Liver (tissue), 9 donors: ENCODE results near the gene OR51T1. TPM values are rescaled to one million over a fixed set of nuclear protein-coding genes. Genes with fewer than 3 reads are reported as not detected.

Experiments used
- DNase-seq: peaks from one replicate; pipeline ENCODE4 v3.0.0-alpha.2; 2017; ENCODE audit warnings: low spot score
- H3K27ac ChIP-seq, 2 donors: one replicate each; pipeline ENCODE4 v1.7.0; 2013; ENCODE audit warnings: inconsistent platforms in 2 of 2, low read length in 2 of 2, control low read depth in 1 of 2, low read depth in 1 of 2, mild to moderate bottlenecking in 1 of 2
- H3K27me3 ChIP-seq, 4 donors: one replicate each; pipeline versions ENCODE4 v1.6.1 to v1.7.0; 2013; ENCODE audit warnings: low read length in 3 of 4, inconsistent platforms in 1 of 4, mild to moderate bottlenecking in 1 of 4, moderate library complexity in 1 of 4; ENCODE audit not compliant: control insufficient read depth in 4 of 4, insufficient read depth in 4 of 4
- H3K36me3 ChIP-seq, 4 donors: one replicate each; pipeline versions ENCODE4 v1.6.1 to v1.7.0; 2013; ENCODE audit warnings: low read length in 3 of 4, mild to moderate bottlenecking in 3 of 4, low read depth in 1 of 4, moderate library complexity in 1 of 4; ENCODE audit not compliant: control insufficient read depth in 4 of 4, insufficient read depth in 3 of 4
- H3K4me1 ChIP-seq, 4 donors: one replicate each; pipeline versions ENCODE4 v1.6.1 to v1.7.0; 2013; ENCODE audit warnings: low read length in 3 of 4, mild to moderate bottlenecking in 3 of 4, moderate library complexity in 1 of 4; ENCODE audit not compliant: control insufficient read depth in 4 of 4, insufficient read depth in 4 of 4
- H3K4me3 ChIP-seq, 3 donors: one replicate each; pipeline versions ENCODE4 v1.6.1 to v1.7.0; 2013; ENCODE audit warnings: low read length in 3 of 3, control low read depth in 1 of 3, low read depth in 1 of 3, mild to moderate bottlenecking in 1 of 3
- H3K9ac ChIP-seq, 2 donors: one replicate each; pipeline ENCODE4 v1.7.0; 2013; ENCODE audit warnings: low read length in 2 of 2, mild to moderate bottlenecking in 2 of 2, moderate library complexity in 2 of 2, control low read depth in 1 of 2, low read depth in 1 of 2
- H3K9me3 ChIP-seq, 4 donors: one replicate each; pipeline versions ENCODE4 v1.6.1 to v1.7.0; 2013; ENCODE audit warnings: low read length in 3 of 4; ENCODE audit not compliant: control insufficient read depth in 4 of 4
- EGR1 ChIP-seq, 2 donors: IDR thresholded peaks; 2 replicates each; pipeline ENCODE4 v1.6.1; 2016 to 2018; ENCODE audit warnings: antibody characterized with exemption in 2 of 2, low read depth in 2 of 2
- FOXA1 ChIP-seq: IDR thresholded peaks from 2 replicates; pipeline ENCODE4 v1.6.1; 2016; ENCODE audit warnings: antibody characterized with exemption
- FOXA2 ChIP-seq: IDR thresholded peaks from 2 replicates; pipeline ENCODE4 v1.6.1; 2016; ENCODE audit warnings: antibody characterized with exemption
- GABPA ChIP-seq, 2 donors: IDR thresholded peaks in 1 of 2; conservative IDR thresholded peaks in 1 of 2; 2 replicates each; pipeline ENCODE4 v1.6.1; 2016; ENCODE audit warnings: antibody characterized with exemption in 2 of 2, mild to moderate bottlenecking in 1 of 2, moderate library complexity in 1 of 2
- HNF4A ChIP-seq, 2 donors: conservative IDR thresholded peaks; 2 replicates each; pipeline ENCODE4 v1.6.1; 2016; ENCODE audit warnings: antibody characterized with exemption in 2 of 2, mild to moderate bottlenecking in 2 of 2
- HNF4G ChIP-seq: IDR thresholded peaks from 2 replicates; pipeline ENCODE4 v1.6.1; 2016; ENCODE audit warnings: antibody characterized with exemption
- JUND ChIP-seq, 2 donors: IDR thresholded peaks; 2 replicates each; pipeline ENCODE4 v1.6.1; 2016; ENCODE audit warnings: antibody characterized with exemption in 2 of 2
- MAX ChIP-seq: IDR thresholded peaks from 2 replicates; pipeline ENCODE4 v1.6.1; 2016; ENCODE audit warnings: antibody characterized with exemption
- NR2F2 ChIP-seq: IDR thresholded peaks from 2 replicates; pipeline ENCODE4 v1.6.1; 2016; ENCODE audit warnings: antibody characterized with exemption
- RAD21 ChIP-seq, 2 donors: IDR thresholded peaks; 2 replicates each; pipeline ENCODE4 v1.6.1; 2016; ENCODE audit warnings: antibody characterized with exemption in 2 of 2, mild to moderate bottlenecking in 2 of 2
- RXRA ChIP-seq, 2 donors: IDR thresholded peaks; 2 replicates each; pipeline ENCODE4 v1.6.1; 2017 to 2018; ENCODE audit warnings: antibody characterized with exemption in 2 of 2, mild to moderate bottlenecking in 1 of 2
- SP1 ChIP-seq: IDR thresholded peaks from 2 replicates; pipeline ENCODE4 v1.6.1; 2018; ENCODE audit warnings: antibody characterized with exemption, mild to moderate bottlenecking
- TAF1 ChIP-seq: conservative IDR thresholded peaks from 2 replicates; pipeline ENCODE4 v1.6.1; 2016; ENCODE audit warnings: antibody characterized with exemption, mild to moderate bottlenecking
- YY1 ChIP-seq: IDR thresholded peaks from 2 replicates; pipeline ENCODE4 v1.6.1; 2016; ENCODE audit warnings: antibody characterized with exemption, mild to moderate bottlenecking
- ZBTB33 ChIP-seq: IDR thresholded peaks from 2 replicates; pipeline ENCODE4 v1.6.1; 2016; ENCODE audit warnings: antibody characterized with exemption
- WGBS: extraction: QIAGEN DNeasy Blood & Tissue Kit; methylation state at CpG from one replicate; pipeline ENCODE4 v1.1.7; 2013; 5-methylcytosine and 5-hydroxymethylcytosine counted together
- polyA plus RNA-seq, 2 donors: library from polyadenylated mRNA; stranded (reverse) in 1 of 2; unstranded in 1 of 2; fragments of 200-250 nt in 1 of 2; fragments of >200 nt in 1 of 2; fragmentation: Nextera tagmentation in 1 of 2; extraction: Ambion mirVana in 1 of 2; gene quantifications; one replicate each; pipeline versions ENCODE4 v1.2.1 to v1.2.3, GENCODE V29; 2013 to 2015
- total RNA-seq, 2 donors: library from RNA; depleted of rRNA; stranded (reverse); fragments of >200 nt; gene quantifications; one replicate each; pipeline ENCODE4 v1.2.3, GENCODE V29; 2014
- TF ChIP-seq, protein P1 (sequence below): IDR thresholded peaks from 2 replicates; pipeline ENCODE4 v1.6.1; 2016; ENCODE audit warnings: antibody characterized with exemption, mild to moderate bottlenecking
- TF ChIP-seq, protein P2 (sequence below): IDR thresholded peaks from 2 replicates; pipeline ENCODE4 v1.6.1; 2016; ENCODE audit warnings: antibody characterized with exemption
- donor health status: healthy.
- donor health status: healthy.
- donor health status: healthy.
- donor health status: healthy.
- donor health status: healthy.

The OR51T1 gene
- total and polyA plus RNA-seq, 4 donors, result not detected

DNA sequence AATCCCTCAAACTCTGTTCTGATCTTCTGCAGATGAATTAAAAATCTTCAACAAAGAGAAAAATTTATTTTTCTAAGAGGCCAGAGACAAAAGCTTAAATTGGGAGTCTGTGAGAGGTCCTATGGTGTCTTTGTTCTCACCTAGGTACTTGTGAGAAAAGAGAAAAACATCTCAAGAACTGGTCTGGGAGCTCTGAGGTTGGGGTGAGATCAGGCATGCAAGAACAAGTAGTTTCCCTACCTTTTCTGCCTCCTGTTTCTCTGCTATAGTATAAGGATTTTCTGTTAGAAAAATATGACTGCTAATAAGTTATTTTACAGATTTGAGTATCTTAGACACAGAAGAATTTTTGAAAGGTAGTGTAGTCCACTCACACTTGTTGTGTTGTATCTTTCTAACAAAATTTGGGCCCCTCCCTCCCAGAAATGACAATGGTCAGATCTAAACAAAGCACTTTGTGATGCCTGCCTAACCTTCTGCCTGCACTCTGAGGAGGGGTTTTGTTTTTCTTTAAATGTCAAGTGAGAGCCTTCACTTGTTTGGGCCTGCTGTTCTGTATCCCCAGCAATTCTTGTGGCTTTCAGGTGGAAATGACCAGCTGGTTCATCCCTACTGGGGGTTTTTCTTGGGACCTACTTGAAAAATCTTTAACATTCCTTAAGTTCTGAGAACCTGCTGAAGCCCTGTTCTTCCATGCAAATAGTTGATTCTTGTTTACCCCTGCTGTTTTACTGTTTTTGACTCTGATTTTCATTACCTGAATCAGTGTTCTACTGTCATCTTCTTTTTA, 19.1 kb upstream of the OR51T1 start (continued):
- TF ChIP-seq YY1 (no peak), SP1 (no peak), RXRA (IDR thresholded peaks at IDR 0.05) (no peak), RAD21 (IDR thresholded peaks at IDR 0.05) (no peak), HNF4A (conservative IDR thresholded peaks at IDR 0.05) (no peak), HNF4G (no peak)
- TF ChIP-seq, protein P1, sequence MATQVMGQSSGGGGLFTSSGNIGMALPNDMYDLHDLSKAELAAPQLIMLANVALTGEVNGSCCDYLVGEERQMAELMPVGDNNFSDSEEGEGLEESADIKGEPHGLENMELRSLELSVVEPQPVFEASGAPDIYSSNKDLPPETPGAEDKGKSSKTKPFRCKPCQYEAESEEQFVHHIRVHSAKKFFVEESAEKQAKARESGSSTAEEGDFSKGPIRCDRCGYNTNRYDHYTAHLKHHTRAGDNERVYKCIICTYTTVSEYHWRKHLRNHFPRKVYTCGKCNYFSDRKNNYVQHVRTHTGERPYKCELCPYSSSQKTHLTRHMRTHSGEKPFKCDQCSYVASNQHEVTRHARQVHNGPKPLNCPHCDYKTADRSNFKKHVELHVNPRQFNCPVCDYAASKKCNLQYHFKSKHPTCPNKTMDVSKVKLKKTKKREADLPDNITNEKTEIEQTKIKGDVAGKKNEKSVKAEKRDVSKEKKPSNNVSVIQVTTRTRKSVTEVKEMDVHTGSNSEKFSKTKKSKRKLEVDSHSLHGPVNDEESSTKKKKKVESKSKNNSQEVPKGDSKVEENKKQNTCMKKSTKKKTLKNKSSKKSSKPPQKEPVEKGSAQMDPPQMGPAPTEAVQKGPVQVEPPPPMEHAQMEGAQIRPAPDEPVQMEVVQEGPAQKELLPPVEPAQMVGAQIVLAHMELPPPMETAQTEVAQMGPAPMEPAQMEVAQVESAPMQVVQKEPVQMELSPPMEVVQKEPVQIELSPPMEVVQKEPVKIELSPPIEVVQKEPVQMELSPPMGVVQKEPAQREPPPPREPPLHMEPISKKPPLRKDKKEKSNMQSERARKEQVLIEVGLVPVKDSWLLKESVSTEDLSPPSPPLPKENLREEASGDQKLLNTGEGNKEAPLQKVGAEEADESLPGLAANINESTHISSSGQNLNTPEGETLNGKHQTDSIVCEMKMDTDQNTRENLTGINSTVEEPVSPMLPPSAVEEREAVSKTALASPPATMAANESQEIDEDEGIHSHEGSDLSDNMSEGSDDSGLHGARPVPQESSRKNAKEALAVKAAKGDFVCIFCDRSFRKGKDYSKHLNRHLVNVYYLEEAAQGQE, result no peak

DNA sequence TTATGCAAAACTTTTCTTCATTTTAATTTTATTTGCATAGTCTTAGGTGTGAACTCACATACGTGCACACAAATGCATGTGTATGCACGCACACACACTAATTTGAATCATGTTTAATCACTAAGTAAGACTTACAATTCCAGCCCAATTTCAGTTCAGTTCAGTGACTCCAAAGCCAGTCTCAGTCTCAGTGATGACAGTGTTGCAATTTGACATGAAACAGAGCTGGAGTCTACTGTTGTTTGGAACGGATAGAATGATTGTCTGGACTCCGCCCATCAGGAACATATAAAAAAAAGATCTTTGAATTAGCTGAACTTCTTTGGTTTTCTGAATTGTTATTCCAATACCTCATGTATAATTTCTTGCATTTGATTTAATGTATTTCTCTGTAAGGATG, 17.8 kb upstream of the OR51T1 start:
- Histone ChIP-seq H3K36me3 (no peaks in the 10 kb centered on the region), H3K27me3 (no peaks in the 10 kb centered on the region), H3K9me3 (no peaks in the 10 kb centered on the region), H3K27ac (no peak overlapping the region), H3K4me3 (no peak overlapping the region), H3K4me1 (no peaks in the 10 kb centered on the region), H3K9ac (no peak overlapping the region)
- TF ChIP-seq RAD21 (IDR thresholded peaks at IDR 0.05) (no peak), NR2F2 (no peak), HNF4A (conservative IDR thresholded peaks at IDR 0.05) (no peak), TAF1 (no peak), MAX (no peak), FOXA2 (no peak), EGR1 (IDR thresholded peaks at IDR 0.05; ENCODE audit: low read depth in 2 of 2) (no peak), RXRA (IDR thresholded peaks at IDR 0.05) (no peak), YY1 (no peak), HNF4G (no peak), FOXA1 (no peak), JUND (IDR thresholded peaks at IDR 0.05) (no peak), ZBTB33 (no peak)
- TF ChIP-seq, protein P2, sequence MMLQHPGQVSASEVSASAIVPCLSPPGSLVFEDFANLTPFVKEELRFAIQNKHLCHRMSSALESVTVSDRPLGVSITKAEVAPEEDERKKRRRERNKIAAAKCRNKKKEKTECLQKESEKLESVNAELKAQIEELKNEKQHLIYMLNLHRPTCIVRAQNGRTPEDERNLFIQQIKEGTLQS, result no peak
- no peak for DNase-seq
- 80% methylated on average over 4 of the region's 4 CpGs for WGBS

- Histone ChIP-seq H3K27ac (no peak overlapping the region), H3K27me3 (no peaks in the 10 kb centered on the region), H3K4me3 (no peak overlapping the region), H3K9me3 (no peaks in the 10 kb centered on the region), H3K4me1 (no peaks in the 10 kb centered on the region), H3K36me3 (no peaks in the 10 kb centered on the region), H3K9ac (no peak overlapping the region)
- no peak for TF ChIP-seq GABPA (IDR thresholded peaks at IDR 0.05 in 1 of 2, conservative IDR thresholded peaks at IDR 0.05 in 1 of 2)
- no peak for DNase-seq
- 38% methylated on average over 1 of the region's 1 CpG for WGBS
These were observed 15.8 kb upstream of the OR51T1 start for GRCh38 chr11:4865855-4866254.
